HG03159 (cell line): ENCODE measurements around the gene C2orf68.
"Not testable (repeated sequence)": the region's sequence is repeated elsewhere in the genome, so short reads cannot be mapped to it uniquely, and the experiment has no call there.

ENCODE experiments used
- ATAC-seq: cut with Tn5 transposase; IDR thresholded peaks from one replicate; pipeline ENCODE4 v1.9.1; 2021; ENCODE audit warnings: mild to moderate bottlenecking, moderate library complexity; ENCODE audit not compliant: unreplicated experiment

C2orf68 gene

GRCh38 chr2:85611705-85612587 is at the start of gene C2orf68:
Gene C2orf68, minus strand, starts transcription at chr2:85612066. Its CDS starts 82 bp downstream, at chr2:85611984.
- peak; percentile 77 for ATAC-seq

GRCh38 chr2:85661139-85661858 is 49.4 kb upstream of the C2orf68 start:
- no peak for ATAC-seq

- no peak for ATAC-seq
Measured at GRCh38 chr2:85660725-85661124, 48.9 kb upstream of the C2orf68 start.

GRCh38 chr2:85660301-85660700 is 48.4 kb upstream of the C2orf68 start:
- ATAC-seq: not testable (repeated sequence)

- no peak for ATAC-seq
Measured at GRCh38 chr2:85659324-85659981, 47.6 kb upstream of the C2orf68 start.

GRCh38 chr2:85657399-85657798 is 45.5 kb upstream of the C2orf68 start:
- not testable (repeated sequence) for ATAC-seq

- ATAC-seq: no peak
Measured at GRCh38 chr2:85656468-85656867, 44.6 kb upstream of the C2orf68 start.

GRCh38 chr2:85655961-85656417 is 44.1 kb upstream of the C2orf68 start:
- ATAC-seq: no peak

- no peak for ATAC-seq
Measured at GRCh38 chr2:85653996-85654395, 42.1 kb upstream of the C2orf68 start.

- no peak for ATAC-seq
Measured at GRCh38 chr2:85652056-85652455, 40.2 kb upstream of the C2orf68 start.

GRCh38 chr2:85651097-85651496 is 39.2 kb upstream of the C2orf68 start:
- no peak for ATAC-seq

GRCh38 chr2:85650456-85650855 is 38.6 kb upstream of the C2orf68 start:
- no peak for ATAC-seq

- ATAC-seq: no peak
Measured at GRCh38 chr2:85649201-85650190, 37.6 kb upstream of the C2orf68 start.

GRCh38 chr2:85648619-85649018 is 36.8 kb upstream of the C2orf68 start:
- ATAC-seq: no peak

- ATAC-seq: peak; percentile 73
Measured at GRCh38 chr2:85647823-85648526, 36.1 kb upstream of the C2orf68 start.

GRCh38 chr2:85646166-85646565 is 34.3 kb upstream of the C2orf68 start:
- no peak for ATAC-seq

GRCh38 chr2:85644909-85645308 is 33.0 kb upstream of the C2orf68 start:
- ATAC-seq: no peak

- ATAC-seq: no peak
Measured at GRCh38 chr2:85642725-85643124, 30.9 kb upstream of the C2orf68 start.

- no peak for ATAC-seq
Measured at GRCh38 chr2:85635636-85636035, 23.8 kb upstream of the C2orf68 start.

GRCh38 chr2:85635011-85635410 is 23.1 kb upstream of the C2orf68 start:
- ATAC-seq: no peak
